ENCODE data around the gene MMGT1. TPM values are rescaled to one million over a fixed set of nuclear protein-coding genes. Genes with fewer than 3 reads are reported as not detected.

MMGT1 gene
- total RNA-seq (2014; rRNA removed; shearing (Covaris generic)) (25.4 and 30.1 TPM in 2 replicates), polyA plus RNA-seq (2016; fragmentation: Nextera tagmentation; extraction: Ambion mirVana) (6.2 and 6.9 TPM in 2 replicates)
- long read RNA-seq, partial matches to known transcripts, result 0 of 3 reads
- long read RNA-seq, other reads (novel, unspliced or antisense), result 1 of 3 reads

- peak; percentile 87 for ATAC-seq
- Histone ChIP-seq H3F3A (replicated peaks; ENCODE audit: low read depth) (no peaks in the 10 kb centered on the region), H3K27me3 (ENCODE audit: insufficient read depth) (no peaks in the 10 kb centered on the region), H3K4me3 (peak within 1 kb of the TSS; percentile 88), H3K9me2 (ENCODE audit: insufficient read depth) (no peaks in the 10 kb centered on the region), H3K4me2 (peak within 1 kb of the TSS; percentile 80), H3K27ac (ENCODE audit: low read depth) (peak within 1 kb of the TSS; percentile 93), H3K79me2 (replicated peaks; ENCODE audit: insufficient read depth) (peaks cover 41% of the 10 kb centered on the region), H3K4me1 (ENCODE audit: insufficient read depth) (no peaks in the 10 kb centered on the region), H2AFZ (peak within 1 kb of the TSS; percentile 80), H4K20me1 (replicated peaks; ENCODE audit: insufficient read depth) (no peaks in the 10 kb centered on the region; the same call in 1 of the 2 replicates), H3K36me3 (ENCODE audit: insufficient read depth) (no peaks in the 10 kb centered on the region)
- Mint-ChIP-seq H3K27me3 (ENCODE audit: insufficient read depth, low read depth, poor library complexity) (peaks cover 4% of the 10 kb centered on the region), H3K27ac (peak within 1 kb of the TSS; percentile 99), H3K4me1 (peaks cover 16% of the 10 kb centered on the region), H3K36me3 (ENCODE audit: low read depth) (0 out of 3 replicates have a peak, but pooled peaks cover 3% of the 10 kb centered on the region), H3K4me3 (peak within 1 kb of the TSS; percentile 94), H3K9me3 (no peaks in the 10 kb centered on the region; the same call in 2 of the 3 replicates)
- DNase-seq (ENCODE audit: low spot score), result peak; percentile 71
- TF ChIP-seq ZNF114 (CRISPR knock-in tag; IDR thresholded peaks at IDR 0.05) (no peak), EZH2 (IDR thresholded peaks at IDR 0.05; ENCODE audit: low read depth, unreplicated experiment) (no peak), STAT1 (IDR thresholded peaks at IDR 0.05; ENCODE audit: unreplicated experiment) (no peak), ETS1 (IDR thresholded peaks at IDR 0.05) (0 out of 2 replicates have a peak, but pooled peaks have one; percentile 31), ZNF331 (CRISPR knock-in tag; IDR thresholded peaks at IDR 0.05; ENCODE audit: low read depth) (no peak), POLR2AphosphoS5 (IDR thresholded peaks at IDR 0.05; ENCODE audit: low read depth) (peak; percentile 65), JUNB (IDR thresholded peaks at IDR 0.05; ENCODE audit: unreplicated experiment) (no peak), CREB1 (CRISPR knock-in tag; IDR thresholded peaks at IDR 0.05; ENCODE audit: low read depth) (peak; percentile 96), EZH2phosphoT487 (IDR thresholded peaks at IDR 0.05; ENCODE audit: unreplicated experiment) (no peak), NANOG (IDR thresholded peaks at IDR 0.05; ENCODE audit: borderline replicate concordance) (no peak)
- TF ChIP-seq, protein P1, sequence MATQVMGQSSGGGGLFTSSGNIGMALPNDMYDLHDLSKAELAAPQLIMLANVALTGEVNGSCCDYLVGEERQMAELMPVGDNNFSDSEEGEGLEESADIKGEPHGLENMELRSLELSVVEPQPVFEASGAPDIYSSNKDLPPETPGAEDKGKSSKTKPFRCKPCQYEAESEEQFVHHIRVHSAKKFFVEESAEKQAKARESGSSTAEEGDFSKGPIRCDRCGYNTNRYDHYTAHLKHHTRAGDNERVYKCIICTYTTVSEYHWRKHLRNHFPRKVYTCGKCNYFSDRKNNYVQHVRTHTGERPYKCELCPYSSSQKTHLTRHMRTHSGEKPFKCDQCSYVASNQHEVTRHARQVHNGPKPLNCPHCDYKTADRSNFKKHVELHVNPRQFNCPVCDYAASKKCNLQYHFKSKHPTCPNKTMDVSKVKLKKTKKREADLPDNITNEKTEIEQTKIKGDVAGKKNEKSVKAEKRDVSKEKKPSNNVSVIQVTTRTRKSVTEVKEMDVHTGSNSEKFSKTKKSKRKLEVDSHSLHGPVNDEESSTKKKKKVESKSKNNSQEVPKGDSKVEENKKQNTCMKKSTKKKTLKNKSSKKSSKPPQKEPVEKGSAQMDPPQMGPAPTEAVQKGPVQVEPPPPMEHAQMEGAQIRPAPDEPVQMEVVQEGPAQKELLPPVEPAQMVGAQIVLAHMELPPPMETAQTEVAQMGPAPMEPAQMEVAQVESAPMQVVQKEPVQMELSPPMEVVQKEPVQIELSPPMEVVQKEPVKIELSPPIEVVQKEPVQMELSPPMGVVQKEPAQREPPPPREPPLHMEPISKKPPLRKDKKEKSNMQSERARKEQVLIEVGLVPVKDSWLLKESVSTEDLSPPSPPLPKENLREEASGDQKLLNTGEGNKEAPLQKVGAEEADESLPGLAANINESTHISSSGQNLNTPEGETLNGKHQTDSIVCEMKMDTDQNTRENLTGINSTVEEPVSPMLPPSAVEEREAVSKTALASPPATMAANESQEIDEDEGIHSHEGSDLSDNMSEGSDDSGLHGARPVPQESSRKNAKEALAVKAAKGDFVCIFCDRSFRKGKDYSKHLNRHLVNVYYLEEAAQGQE (IDR thresholded peaks at IDR 0.05; ENCODE audit: unreplicated experiment), result no peak
- TF ChIP-seq, protein P2, sequence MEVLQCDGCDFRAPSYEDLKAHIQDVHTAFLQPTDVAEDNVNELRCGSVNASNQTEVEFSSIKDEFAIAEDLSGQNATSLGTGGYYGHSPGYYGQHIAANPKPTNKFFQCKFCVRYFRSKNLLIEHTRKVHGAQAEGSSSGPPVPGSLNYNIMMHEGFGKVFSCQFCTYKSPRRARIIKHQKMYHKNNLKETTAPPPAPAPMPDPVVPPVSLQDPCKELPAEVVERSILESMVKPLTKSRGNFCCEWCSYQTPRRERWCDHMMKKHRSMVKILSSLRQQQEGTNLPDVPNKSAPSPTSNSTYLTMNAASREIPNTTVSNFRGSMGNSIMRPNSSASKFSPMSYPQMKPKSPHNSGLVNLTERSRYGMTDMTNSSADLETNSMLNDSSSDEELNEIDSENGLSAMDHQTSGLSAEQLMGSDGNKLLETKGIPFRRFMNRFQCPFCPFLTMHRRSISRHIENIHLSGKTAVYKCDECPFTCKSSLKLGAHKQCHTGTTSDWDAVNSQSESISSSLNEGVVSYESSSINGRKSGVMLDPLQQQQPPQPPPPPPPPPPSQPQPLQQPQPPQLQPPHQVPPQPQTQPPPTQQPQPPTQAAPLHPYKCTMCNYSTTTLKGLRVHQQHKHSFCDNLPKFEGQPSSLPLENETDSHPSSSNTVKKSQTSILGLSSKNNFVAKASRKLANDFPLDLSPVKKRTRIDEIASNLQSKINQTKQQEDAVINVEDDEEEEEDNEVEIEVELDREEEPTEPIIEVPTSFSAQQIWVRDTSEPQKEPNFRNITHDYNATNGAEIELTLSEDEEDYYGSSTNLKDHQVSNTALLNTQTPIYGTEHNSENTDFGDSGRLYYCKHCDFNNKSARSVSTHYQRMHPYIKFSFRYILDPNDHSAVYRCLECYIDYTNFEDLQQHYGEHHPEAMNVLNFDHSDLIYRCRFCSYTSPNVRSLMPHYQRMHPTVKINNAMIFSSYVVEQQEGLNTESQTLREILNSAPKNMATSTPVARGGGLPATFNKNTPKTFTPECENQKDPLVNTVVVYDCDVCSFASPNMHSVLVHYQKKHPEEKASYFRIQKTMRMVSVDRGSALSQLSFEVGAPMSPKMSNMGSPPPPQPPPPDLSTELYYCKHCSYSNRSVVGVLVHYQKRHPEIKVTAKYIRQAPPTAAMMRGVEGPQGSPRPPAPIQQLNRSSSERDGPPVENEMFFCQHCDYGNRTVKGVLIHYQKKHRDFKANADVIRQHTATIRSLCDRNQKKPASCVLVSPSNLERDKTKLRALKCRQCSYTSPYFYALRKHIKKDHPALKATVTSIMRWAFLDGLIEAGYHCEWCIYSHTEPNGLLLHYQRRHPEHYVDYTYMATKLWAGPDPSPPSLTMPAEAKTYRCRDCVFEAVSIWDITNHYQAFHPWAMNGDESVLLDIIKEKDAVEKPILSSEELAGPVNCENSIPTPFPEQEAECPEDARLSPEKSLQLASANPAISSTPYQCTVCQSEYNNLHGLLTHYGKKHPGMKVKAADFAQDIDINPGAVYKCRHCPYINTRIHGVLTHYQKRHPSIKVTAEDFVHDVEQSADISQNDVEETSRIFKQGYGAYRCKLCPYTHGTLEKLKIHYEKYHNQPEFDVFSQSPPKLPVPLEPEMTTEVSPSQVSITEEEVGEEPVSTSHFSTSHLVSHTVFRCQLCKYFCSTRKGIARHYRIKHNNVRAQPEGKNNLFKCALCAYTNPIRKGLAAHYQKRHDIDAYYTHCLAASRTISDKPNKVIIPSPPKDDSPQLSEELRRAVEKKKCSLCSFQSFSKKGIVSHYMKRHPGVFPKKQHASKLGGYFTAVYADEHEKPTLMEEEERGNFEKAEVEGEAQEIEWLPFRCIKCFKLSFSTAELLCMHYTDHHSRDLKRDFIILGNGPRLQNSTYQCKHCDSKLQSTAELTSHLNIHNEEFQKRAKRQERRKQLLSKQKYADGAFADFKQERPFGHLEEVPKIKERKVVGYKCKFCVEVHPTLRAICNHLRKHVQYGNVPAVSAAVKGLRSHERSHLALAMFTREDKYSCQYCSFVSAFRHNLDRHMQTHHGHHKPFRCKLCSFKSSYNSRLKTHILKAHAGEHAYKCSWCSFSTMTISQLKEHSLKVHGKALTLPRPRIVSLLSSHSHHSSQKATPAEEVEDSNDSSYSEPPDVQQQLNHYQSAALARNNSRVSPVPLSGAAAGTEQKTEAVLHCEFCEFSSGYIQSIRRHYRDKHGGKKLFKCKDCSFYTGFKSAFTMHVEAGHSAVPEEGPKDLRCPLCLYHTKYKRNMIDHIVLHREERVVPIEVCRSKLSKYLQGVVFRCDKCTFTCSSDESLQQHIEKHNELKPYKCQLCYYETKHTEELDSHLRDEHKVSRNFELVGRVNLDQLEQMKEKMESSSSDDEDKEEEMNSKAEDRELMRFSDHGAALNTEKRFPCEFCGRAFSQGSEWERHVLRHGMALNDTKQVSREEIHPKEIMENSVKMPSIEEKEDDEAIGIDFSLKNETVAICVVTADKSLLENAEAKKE (CRISPR knock-in tag; IDR thresholded peaks at IDR 0.05), result no peak
- TF ChIP-seq, protein P3, sequence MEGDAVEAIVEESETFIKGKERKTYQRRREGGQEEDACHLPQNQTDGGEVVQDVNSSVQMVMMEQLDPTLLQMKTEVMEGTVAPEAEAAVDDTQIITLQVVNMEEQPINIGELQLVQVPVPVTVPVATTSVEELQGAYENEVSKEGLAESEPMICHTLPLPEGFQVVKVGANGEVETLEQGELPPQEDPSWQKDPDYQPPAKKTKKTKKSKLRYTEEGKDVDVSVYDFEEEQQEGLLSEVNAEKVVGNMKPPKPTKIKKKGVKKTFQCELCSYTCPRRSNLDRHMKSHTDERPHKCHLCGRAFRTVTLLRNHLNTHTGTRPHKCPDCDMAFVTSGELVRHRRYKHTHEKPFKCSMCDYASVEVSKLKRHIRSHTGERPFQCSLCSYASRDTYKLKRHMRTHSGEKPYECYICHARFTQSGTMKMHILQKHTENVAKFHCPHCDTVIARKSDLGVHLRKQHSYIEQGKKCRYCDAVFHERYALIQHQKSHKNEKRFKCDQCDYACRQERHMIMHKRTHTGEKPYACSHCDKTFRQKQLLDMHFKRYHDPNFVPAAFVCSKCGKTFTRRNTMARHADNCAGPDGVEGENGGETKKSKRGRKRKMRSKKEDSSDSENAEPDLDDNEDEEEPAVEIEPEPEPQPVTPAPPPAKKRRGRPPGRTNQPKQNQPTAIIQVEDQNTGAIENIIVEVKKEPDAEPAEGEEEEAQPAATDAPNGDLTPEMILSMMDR (conservative IDR thresholded peaks at IDR 0.05; ENCODE audit: low read depth in 2 of 2), result no peak
Measured at GRCh38 chrX:135973548-135974278, at the start of gene MMGT1. Gene MMGT1, minus strand, starts transcription at chrX:135973988. Its CDS starts 313 bp downstream, at chrX:135973675.

Measured in GM23338 (cell line).